ENCODE results near the gene RHOG.

GRCh38 chr11:3802011-3802790, 38.6 kb downstream of the RHOG start:
- TF ChIP-seq, protein P1, sequence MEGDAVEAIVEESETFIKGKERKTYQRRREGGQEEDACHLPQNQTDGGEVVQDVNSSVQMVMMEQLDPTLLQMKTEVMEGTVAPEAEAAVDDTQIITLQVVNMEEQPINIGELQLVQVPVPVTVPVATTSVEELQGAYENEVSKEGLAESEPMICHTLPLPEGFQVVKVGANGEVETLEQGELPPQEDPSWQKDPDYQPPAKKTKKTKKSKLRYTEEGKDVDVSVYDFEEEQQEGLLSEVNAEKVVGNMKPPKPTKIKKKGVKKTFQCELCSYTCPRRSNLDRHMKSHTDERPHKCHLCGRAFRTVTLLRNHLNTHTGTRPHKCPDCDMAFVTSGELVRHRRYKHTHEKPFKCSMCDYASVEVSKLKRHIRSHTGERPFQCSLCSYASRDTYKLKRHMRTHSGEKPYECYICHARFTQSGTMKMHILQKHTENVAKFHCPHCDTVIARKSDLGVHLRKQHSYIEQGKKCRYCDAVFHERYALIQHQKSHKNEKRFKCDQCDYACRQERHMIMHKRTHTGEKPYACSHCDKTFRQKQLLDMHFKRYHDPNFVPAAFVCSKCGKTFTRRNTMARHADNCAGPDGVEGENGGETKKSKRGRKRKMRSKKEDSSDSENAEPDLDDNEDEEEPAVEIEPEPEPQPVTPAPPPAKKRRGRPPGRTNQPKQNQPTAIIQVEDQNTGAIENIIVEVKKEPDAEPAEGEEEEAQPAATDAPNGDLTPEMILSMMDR (IDR thresholded peaks at IDR 0.05; ENCODE audit: low read length): no peak
- no peak for TF ChIP-seq EZH2 (optimal IDR thresholded peaks at IDR 0.05; ENCODE audit: low read depth, low read length)
- no peak for TF ChIP-seq EZH2phosphoT487 (IDR thresholded peaks at IDR 0.05; ENCODE audit: low read length)

All from MM.1S (cell line).